ENCODE results near the gene POLR1C. TPM values are rescaled to one million over a fixed set of nuclear protein-coding genes. Genes with fewer than 3 reads are reported as not detected.
A peak's percentile ranks its signal among the peaks of the same experiment; 100 is the strongest.

Gene POLR1C
- total RNA-seq, 1 donor from 2014 or later, result 34.1 TPM

DNA sequence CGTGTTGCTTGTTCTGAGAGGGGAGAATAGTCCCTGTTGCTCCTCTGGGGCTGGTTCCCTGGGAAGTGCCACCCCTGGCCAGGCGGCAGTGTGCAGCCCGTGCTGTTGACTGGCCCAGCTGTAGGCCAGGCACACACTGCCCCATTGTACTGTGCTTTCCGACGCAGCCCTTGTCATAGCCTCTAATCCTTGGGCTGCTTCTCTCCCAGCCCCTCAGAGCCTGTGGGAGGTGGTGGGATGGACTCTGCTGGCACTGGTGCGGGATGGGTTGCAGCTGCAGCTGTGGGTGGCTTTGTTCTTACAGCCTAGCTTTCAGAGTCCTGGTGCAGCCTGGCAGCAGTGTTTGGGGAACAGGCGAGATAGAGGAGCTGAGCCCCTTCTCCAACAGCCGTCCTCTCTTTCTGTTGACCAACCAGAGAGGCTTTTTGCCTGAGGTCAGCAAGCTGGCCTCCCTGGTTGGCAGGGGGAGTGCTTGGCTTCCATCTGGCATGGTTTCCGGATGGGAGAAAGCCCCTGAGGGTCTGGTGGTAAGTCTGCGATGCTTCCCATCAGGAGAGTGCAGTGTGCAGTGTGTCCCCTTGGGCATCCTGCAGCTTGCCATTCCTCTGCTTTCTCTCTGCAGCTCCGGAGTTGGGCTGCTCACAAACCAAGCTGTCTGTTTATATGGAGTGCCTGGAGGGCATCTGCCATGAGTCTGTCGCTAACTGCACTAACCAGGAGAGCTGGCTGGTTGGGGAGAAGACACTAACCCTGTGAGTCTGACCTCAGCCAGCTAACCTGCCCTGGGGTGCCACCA, 27.4 kb upstream of the POLR1C start:
- no peak overlapping the region for H3K27ac ChIP-seq
- intact Hi-C loops (cut with DNase I), result no loop called here
- H3K9me3 ChIP-seq, result no peaks in the 10 kb centered on the region
- no peaks in the 10 kb centered on the region for H3K27me3 ChIP-seq
- DNase-seq (ENCODE audit: extremely low spot score in 2 of 2), result no peak
- H3K4me1 ChIP-seq, result peaks cover 25% of the 10 kb centered on the region
- no peak overlapping the region for H3K4me3 ChIP-seq
- TF ChIP-seq, protein P1, sequence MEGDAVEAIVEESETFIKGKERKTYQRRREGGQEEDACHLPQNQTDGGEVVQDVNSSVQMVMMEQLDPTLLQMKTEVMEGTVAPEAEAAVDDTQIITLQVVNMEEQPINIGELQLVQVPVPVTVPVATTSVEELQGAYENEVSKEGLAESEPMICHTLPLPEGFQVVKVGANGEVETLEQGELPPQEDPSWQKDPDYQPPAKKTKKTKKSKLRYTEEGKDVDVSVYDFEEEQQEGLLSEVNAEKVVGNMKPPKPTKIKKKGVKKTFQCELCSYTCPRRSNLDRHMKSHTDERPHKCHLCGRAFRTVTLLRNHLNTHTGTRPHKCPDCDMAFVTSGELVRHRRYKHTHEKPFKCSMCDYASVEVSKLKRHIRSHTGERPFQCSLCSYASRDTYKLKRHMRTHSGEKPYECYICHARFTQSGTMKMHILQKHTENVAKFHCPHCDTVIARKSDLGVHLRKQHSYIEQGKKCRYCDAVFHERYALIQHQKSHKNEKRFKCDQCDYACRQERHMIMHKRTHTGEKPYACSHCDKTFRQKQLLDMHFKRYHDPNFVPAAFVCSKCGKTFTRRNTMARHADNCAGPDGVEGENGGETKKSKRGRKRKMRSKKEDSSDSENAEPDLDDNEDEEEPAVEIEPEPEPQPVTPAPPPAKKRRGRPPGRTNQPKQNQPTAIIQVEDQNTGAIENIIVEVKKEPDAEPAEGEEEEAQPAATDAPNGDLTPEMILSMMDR (IDR thresholded peaks at IDR 0.05), result no peak
- TF ChIP-seq POLR2A (IDR thresholded peaks at IDR 0.05) (no peak), POLR2AphosphoS5 (IDR thresholded peaks at IDR 0.05; ENCODE audit: insufficient read depth in 1 of 2, low read depth in 1 of 2) (no peak)
- H3K36me3 ChIP-seq, result no peaks in the 10 kb centered on the region

DNA sequence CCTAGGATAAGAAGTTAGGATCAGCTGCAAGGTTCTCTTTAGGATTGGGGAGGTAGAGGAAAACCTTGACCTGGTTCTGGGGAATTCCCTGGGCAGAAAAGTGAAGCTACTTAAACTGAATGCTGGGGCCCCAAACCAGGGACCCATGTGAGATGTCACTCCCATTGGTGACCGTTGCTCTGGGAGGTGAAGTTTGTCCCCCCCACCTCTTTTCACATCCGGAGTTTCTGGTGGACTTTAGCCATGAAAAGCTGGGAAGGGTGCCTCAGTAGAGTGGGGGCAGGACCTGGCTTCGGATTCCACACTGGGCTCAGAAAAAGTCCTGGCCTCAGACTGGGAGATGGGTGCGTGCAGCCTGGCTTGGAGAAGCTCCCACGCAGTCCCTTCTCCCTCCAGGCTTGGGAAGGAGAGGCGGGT, 26.4 kb upstream of the POLR1C start:
- no peaks in the 10 kb centered on the region for H3K36me3 ChIP-seq
- no peaks in the 10 kb centered on the region for H3K27me3 ChIP-seq
- no peak for DNase-seq (ENCODE audit: extremely low spot score in 2 of 2)
- no peak overlapping the region for H3K27ac ChIP-seq
- H3K4me1 ChIP-seq, result peaks cover 35% of the 10 kb centered on the region
- TF ChIP-seq POLR2A (IDR thresholded peaks at IDR 0.05) (no peak), POLR2AphosphoS5 (IDR thresholded peaks at IDR 0.05; ENCODE audit: insufficient read depth in 1 of 2, low read depth in 1 of 2) (no peak)
- TF ChIP-seq, protein P1 (IDR thresholded peaks at IDR 0.05), result no peak
- intact Hi-C loops (cut with DNase I), result no loop called here
- H3K9me3 ChIP-seq, result no peaks in the 10 kb centered on the region
- H3K4me3 ChIP-seq, result no peak overlapping the region

- no peak overlapping the region for H3K4me3 ChIP-seq
- H3K9me3 ChIP-seq, result no peaks in the 10 kb centered on the region
- intact Hi-C loops (cut with DNase I), result no loop called here
- no peaks in the 10 kb centered on the region for H3K27me3 ChIP-seq
- H3K4me1 ChIP-seq, result peaks cover 49% of the 10 kb centered on the region
- H3K36me3 ChIP-seq, result no peaks in the 10 kb centered on the region
- no peak for DNase-seq (ENCODE audit: extremely low spot score in 2 of 2)
- TF ChIP-seq POLR2AphosphoS5 (IDR thresholded peaks at IDR 0.05; ENCODE audit: insufficient read depth in 1 of 2, low read depth in 1 of 2), result peak in 1 of 2 donors; percentile 51
- TF ChIP-seq, protein P1 (IDR thresholded peaks at IDR 0.05), result no peak
- peak overlapping the region; percentile 10 for H3K27ac ChIP-seq
These were observed 24.9 kb upstream of the POLR1C start for GRCh38 chr6:43491750-43492661.

- peaks cover 0 to under 1% of the 10 kb centered on the region in 2 donors for H3K36me3 ChIP-seq
- intact Hi-C loops (cut with DNase I), result no loop called here
- H3K27me3 ChIP-seq, result no peaks in the 10 kb centered on the region
- TF ChIP-seq, protein P1 (IDR thresholded peaks at IDR 0.05), result no peak
- TF ChIP-seq POLR2A (IDR thresholded peaks at IDR 0.05) (no peak), POLR2AphosphoS5 (IDR thresholded peaks at IDR 0.05; ENCODE audit: insufficient read depth in 1 of 2, low read depth in 1 of 2) (peak in 1 of 2 donors; percentile 9)
- peak overlapping the region; percentile 10 for H3K27ac ChIP-seq
- no peaks in the 10 kb centered on the region for H3K9me3 ChIP-seq
- peaks cover 52% of the 10 kb centered on the region for H3K4me1 ChIP-seq
- H3K4me3 ChIP-seq, result no peak overlapping the region
- DNase-seq (ENCODE audit: extremely low spot score in 2 of 2), result no peak
These were observed 24.2 kb upstream of the POLR1C start for GRCh38 chr6:43492673-43493072.
